Uterus (tissue), 2 donors: ENCODE results near the gene KANSL1.

Experiments used
- POLR2A ChIP-seq, 2 donors: fragments of 450-650 bp; IDR thresholded peaks; one replicate each; pipeline ENCODE4 v1.6.1; 2016; ENCODE audit warnings: antibody characterized with exemption in 2 of 2, mild to moderate bottlenecking in 1 of 2, moderate library complexity in 1 of 2
- TF ChIP-seq, protein P1 (sequence below), 4 experiments: fragments of 200-600 bp in 2 of 4; fragments of 450-650 bp in 2 of 4; sonication (generic) in 2 of 4; IDR thresholded peaks; one replicate each; pipeline ENCODE4 v1.5.1; 2016 to 2019; ENCODE audit warnings: antibody characterized with exemption in 4 of 4, mild to moderate bottlenecking in 2 of 4, moderate library complexity in 1 of 4

DNA sequence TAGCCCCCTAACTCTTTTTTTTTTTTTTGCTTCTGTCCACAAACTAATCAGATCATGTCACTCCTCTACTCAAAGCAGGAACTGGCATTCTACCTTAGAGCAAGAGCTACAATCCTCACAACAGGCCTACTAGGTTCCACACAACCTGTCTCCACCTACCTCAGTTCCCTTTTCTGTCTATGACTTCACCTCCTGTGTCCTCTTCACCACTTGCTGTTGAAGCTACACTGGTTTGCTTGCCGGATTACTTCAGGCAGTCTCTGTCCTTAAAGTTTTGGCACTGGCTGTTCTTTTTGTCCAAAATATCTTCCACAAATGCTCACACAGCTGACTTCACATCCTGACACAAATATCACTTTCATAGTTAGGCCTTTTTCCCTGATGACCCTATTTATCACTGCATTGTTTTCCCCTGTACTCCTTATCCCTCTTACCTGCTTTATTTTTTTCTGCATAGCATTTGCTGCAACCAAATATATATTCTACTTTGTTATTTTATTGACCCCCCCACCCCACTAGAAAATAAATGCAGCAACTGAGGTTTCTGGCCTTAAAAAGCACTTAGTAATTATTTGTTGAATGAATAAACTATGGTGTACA, 72.0 kb downstream of the KANSL1 start:
- TF ChIP-seq, protein P1, sequence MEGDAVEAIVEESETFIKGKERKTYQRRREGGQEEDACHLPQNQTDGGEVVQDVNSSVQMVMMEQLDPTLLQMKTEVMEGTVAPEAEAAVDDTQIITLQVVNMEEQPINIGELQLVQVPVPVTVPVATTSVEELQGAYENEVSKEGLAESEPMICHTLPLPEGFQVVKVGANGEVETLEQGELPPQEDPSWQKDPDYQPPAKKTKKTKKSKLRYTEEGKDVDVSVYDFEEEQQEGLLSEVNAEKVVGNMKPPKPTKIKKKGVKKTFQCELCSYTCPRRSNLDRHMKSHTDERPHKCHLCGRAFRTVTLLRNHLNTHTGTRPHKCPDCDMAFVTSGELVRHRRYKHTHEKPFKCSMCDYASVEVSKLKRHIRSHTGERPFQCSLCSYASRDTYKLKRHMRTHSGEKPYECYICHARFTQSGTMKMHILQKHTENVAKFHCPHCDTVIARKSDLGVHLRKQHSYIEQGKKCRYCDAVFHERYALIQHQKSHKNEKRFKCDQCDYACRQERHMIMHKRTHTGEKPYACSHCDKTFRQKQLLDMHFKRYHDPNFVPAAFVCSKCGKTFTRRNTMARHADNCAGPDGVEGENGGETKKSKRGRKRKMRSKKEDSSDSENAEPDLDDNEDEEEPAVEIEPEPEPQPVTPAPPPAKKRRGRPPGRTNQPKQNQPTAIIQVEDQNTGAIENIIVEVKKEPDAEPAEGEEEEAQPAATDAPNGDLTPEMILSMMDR (IDR thresholded peaks at IDR 0.05) = no peak
- TF ChIP-seq POLR2A (IDR thresholded peaks at IDR 0.05) = no peak
